ENCODE results near the gene P4HA2. TPM values are rescaled to one million over a fixed set of nuclear protein-coding genes. Genes with fewer than 3 reads are reported as not detected.

The P4HA2 gene
- total and polyA plus RNA-seq, 7 donors = 4.2 to 35.2 (median 24.8) TPM

DNA sequence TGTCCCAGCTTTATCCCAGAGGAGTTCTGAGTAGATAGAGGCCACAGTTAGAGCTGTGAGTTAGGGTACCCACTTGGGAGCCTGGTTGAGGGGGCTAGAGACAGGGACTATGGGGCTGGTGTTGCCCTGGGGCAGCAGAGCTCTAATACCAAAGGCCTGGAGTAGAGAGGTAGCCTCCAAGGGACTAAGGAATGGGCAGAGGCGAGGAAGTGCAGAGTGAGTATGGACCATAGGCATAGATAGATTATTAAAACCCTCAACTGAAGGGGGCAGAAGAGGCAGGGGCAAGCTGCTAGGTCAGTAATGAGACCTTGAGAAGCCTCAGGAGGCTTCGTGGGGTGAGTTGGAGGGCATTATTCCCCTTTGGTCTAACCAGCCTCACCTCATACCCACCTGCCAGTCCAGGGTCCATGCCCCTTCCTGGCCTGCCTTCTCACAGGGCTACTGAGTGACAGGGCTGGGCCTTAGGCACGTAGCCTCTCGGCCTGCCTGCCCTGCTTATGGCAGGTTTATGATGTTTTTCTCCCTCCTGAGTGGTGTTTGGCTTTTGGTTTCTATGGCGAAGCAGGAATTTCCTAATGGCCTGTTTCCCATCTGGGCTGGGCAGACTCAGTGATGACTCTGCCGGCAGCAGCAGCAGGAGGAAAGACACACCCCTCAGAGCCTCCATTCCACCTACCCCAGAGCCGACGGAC lies 37.8 kb upstream of the P4HA2 start:
- Histone ChIP-seq H3K4me3 (no peak overlapping the region), H3K9me3 (no peaks in the 10 kb centered on the region), H3K27ac (peak overlapping the region; percentile 97 to 99 (median 98)), H3K36me3 (peaks cover 8 to 61% (median 15%) of the 10 kb centered on the region in 4 donors), H3K27me3 (no peaks in the 10 kb centered on the region), H3K4me1 (peaks cover 0 to 100% (median 99%) of the 10 kb centered on the region in 4 donors)
- TF ChIP-seq POLR2AphosphoS5 (IDR thresholded peaks at IDR 0.05) (peak; percentile 38 to 95 (median 82)), POLR2A (IDR thresholded peaks at IDR 0.05) (no peak), EP300 (IDR thresholded peaks at IDR 0.05) (peak in 2 of 4 donors; percentile 69 to 80)
- TF ChIP-seq, protein P1, sequence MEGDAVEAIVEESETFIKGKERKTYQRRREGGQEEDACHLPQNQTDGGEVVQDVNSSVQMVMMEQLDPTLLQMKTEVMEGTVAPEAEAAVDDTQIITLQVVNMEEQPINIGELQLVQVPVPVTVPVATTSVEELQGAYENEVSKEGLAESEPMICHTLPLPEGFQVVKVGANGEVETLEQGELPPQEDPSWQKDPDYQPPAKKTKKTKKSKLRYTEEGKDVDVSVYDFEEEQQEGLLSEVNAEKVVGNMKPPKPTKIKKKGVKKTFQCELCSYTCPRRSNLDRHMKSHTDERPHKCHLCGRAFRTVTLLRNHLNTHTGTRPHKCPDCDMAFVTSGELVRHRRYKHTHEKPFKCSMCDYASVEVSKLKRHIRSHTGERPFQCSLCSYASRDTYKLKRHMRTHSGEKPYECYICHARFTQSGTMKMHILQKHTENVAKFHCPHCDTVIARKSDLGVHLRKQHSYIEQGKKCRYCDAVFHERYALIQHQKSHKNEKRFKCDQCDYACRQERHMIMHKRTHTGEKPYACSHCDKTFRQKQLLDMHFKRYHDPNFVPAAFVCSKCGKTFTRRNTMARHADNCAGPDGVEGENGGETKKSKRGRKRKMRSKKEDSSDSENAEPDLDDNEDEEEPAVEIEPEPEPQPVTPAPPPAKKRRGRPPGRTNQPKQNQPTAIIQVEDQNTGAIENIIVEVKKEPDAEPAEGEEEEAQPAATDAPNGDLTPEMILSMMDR (IDR thresholded peaks at IDR 0.05) = no peak
- DNase-seq = peak; percentile 91
- intact Hi-C loops (cut with DNase I) = loop anchor here (10.0 kb wide), 1 partner anchor 229 kb away; the partner anchor contains the start of gene IRF1
- 18 to 48% methylated on average over 8 of the region's 8 CpGs for WGBS, 2 donors

GRCh38 chr5:132264546-132265335 lies 37.1 kb upstream of the P4HA2 start:
- intact Hi-C loops (cut with DNase I) = loop anchor here (10.0 kb wide), 1 partner anchor 230 kb away; the partner anchor contains the start of gene IRF1
- H3K4me1 ChIP-seq = peaks cover 0 to 100% (median 99%) of the 10 kb centered on the region in 4 donors
- DNase-seq = no peak

GRCh38 chr5:132263548-132264261 lies 36.1 kb upstream of the P4HA2 start:
- Histone ChIP-seq H3K27me3 (no peaks in the 10 kb centered on the region), H3K9me3 (no peaks in the 10 kb centered on the region), H3K4me1 (peaks cover 0 to 99% (median 98%) of the 10 kb centered on the region in 4 donors), H3K27ac (peak overlapping the region; percentile 97 to 99 (median 98)), H3K4me3 (no peak overlapping the region), H3K36me3 (peaks cover 8 to 44% (median 11%) of the 10 kb centered on the region in 4 donors)
- TF ChIP-seq EP300 (IDR thresholded peaks at IDR 0.05) = no peak
- TF ChIP-seq POLR2AphosphoS5 (IDR thresholded peaks at IDR 0.05) = peak in 1 of 4 donors; percentile 54
- TF ChIP-seq, protein P1 (IDR thresholded peaks at IDR 0.05) = no peak
- peak in 1 of 2 donors; percentile 11 for TF ChIP-seq POLR2A (IDR thresholded peaks at IDR 0.05)
- 73% methylated on average over 7 of the region's 7 CpGs for WGBS, 2 donors
- peak; percentile 85 for DNase-seq
- intact Hi-C loops (cut with DNase I) = loop anchor here (10.0 kb wide), 1 partner anchor 231 kb away; the partner anchor contains the start of gene IRF1

More at GRCh38 chr5:132264546-132265335, 37.1 kb upstream of the P4HA2 start:
- Histone ChIP-seq H3K27me3 (no peaks in the 10 kb centered on the region), H3K4me3 (no peak overlapping the region), H3K27ac (peak overlapping the region; percentile 97 to 99 (median 98)), H3K36me3 (peaks cover 8 to 54% (median 12%) of the 10 kb centered on the region in 4 donors), H3K9me3 (no peaks in the 10 kb centered on the region)
- TF ChIP-seq POLR2AphosphoS5 (IDR thresholded peaks at IDR 0.05) = no peak
- no peak for TF ChIP-seq POLR2A (IDR thresholded peaks at IDR 0.05)
- TF ChIP-seq EP300 (IDR thresholded peaks at IDR 0.05) = no peak
- TF ChIP-seq, protein P1 (IDR thresholded peaks at IDR 0.05) = no peak
- 58 to 72% methylated on average over 4 of the region's 4 CpGs for WGBS, 2 donors

DNA sequence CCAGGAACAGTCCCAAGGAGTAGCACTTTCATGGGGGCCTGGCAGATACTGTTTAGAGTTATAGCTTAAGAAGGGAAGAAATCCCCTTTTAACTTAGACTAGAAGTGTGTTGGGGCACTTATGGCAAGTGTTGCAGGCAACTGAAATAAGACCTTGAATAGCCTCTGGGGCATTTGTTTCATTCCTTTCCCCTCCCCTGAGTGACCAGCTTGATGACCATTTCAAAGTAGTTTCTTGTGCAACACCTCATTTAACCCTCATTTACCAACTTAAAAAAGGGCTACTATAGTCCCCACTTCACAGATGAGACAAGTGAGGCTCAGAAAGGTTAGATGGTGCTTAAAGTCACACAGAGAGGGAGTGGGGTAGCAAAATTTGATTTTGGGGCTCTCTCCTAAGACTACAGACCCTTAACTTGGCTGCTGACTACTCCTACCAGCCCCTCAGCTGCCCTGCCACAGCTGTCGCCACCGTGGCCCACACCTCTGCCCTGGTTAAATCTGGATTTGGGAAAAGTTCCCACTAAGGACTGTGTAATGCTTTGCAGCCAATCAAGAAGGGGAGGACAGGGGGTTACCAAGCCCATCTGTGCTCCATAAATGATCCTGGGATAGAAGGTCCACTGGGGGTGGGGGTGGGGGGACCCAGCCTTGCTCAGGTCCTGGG lies 35.4 kb upstream of the P4HA2 start:
- Histone ChIP-seq H3K27ac (peak overlapping the region; percentile 97 to 99 (median 98)), H3K4me3 (no peak overlapping the region), H3K36me3 (peaks cover 8 to 37% (median 11%) of the 10 kb centered on the region in 4 donors), H3K9me3 (no peaks in the 10 kb centered on the region), H3K4me1 (peaks cover 0 to 98% (median 93%) of the 10 kb centered on the region in 4 donors), H3K27me3 (no peaks in the 10 kb centered on the region)
- WGBS, 2 donors = 95 to 98% methylated on average over 2 of the region's 2 CpGs
- no peak for DNase-seq
- TF ChIP-seq, protein P1 (IDR thresholded peaks at IDR 0.05) = no peak
- TF ChIP-seq EP300 (IDR thresholded peaks at IDR 0.05) (no peak), POLR2A (IDR thresholded peaks at IDR 0.05) (no peak), POLR2AphosphoS5 (IDR thresholded peaks at IDR 0.05) (no peak)
- intact Hi-C loops (cut with DNase I) = loop anchor here (10.0 kb wide), 1 partner anchor 232 kb away; the partner anchor contains the start of gene IRF1
